SU-DHL-6 (cell line): ENCODE measurements around the gene SLC35F1.

Experiments
- H2AFZ ChIP-seq: fragments of 200-600 bp; sonication (generic); 2 replicates; pipeline ENCODE4 v1.6.1; 2014; ENCODE audit warnings: low read depth, mild to moderate bottlenecking, moderate library complexity, mixed read lengths, antibody characterized with exemption, low read length; ENCODE audit not compliant: severe bottlenecking
- H3F3A ChIP-seq: fragments of 200-600 bp; shearing (Covaris generic); 2 replicates; pipeline ENCODE4 v1.6.0; 2016; ENCODE audit warnings: antibody characterized with exemption, mild to moderate bottlenecking; ENCODE audit not compliant: insufficient read depth
- H3K27ac ChIP-seq: fragments of 200-600 bp; sonication (generic); 2 replicates; pipeline ENCODE4 v1.5.1; 2016; ENCODE audit warnings: low read depth, mild to moderate bottlenecking, low read length, moderate library complexity, mixed read lengths
- H3K27me3 ChIP-seq: fragments of 200-600 bp; sonication (generic), shearing (Covaris generic); 2 replicates; pipeline ENCODE4 v1.6.0; 2014; ENCODE audit warnings: mild to moderate bottlenecking, low read length
- H3K36me3 ChIP-seq: fragments of 200-600 bp; sonication (generic); 2 replicates; pipeline ENCODE4 v1.6.1; 2014; ENCODE audit warnings: mild to moderate bottlenecking, low read length, mixed read lengths
- H3K4me2 ChIP-seq: fragments of 300-600, 200-600 bp; shearing (Covaris generic), sonication (generic); 2 replicates; pipeline ENCODE4 v1.6.0; 2014; ENCODE audit warnings: low read length, low read depth, mild to moderate bottlenecking; ENCODE audit not compliant: poor library complexity, severe bottlenecking
- H3K4me3 ChIP-seq: fragments of 200-600 bp; sonication (generic); 2 replicates; pipeline ENCODE4 v1.5.1; 2014; ENCODE audit warnings: antibody characterized with exemption, low read length, mild to moderate bottlenecking, mixed read lengths; ENCODE audit not compliant: insufficient read depth, poor library complexity, severe bottlenecking
- H3K79me2 ChIP-seq: fragments of 200-600 bp; sonication (generic); 2 replicates; pipeline ENCODE4 v1.6.1; 2014; ENCODE audit warnings: mild to moderate bottlenecking, low read length, moderate library complexity; ENCODE audit not compliant: insufficient read depth
- H3K9ac ChIP-seq: fragments of 200-600 bp; sonication (generic); 2 replicates; pipeline ENCODE4 v1.7.0; 2014; ENCODE audit warnings: mild to moderate bottlenecking, low read length
- H3K9me2 ChIP-seq: fragments of 200-600 bp; sonication (generic); replicated peaks from 2 replicates; pipeline ENCODE4 v1.6.1; 2014; ENCODE audit warnings: low read length; ENCODE audit not compliant: insufficient read depth
- H3K9me3 ChIP-seq: fragments of 200-600 bp; sonication (generic); 2 replicates; pipeline ENCODE4 v1.6.1; 2014; ENCODE audit warnings: low read length, mixed read lengths; ENCODE audit not compliant: insufficient read depth
- H4K20me1 ChIP-seq: fragments of 200-600 bp; sonication (generic); 2 replicates; pipeline ENCODE4 v1.6.1; 2014; ENCODE audit warnings: low read depth, mild to moderate bottlenecking, antibody characterized with exemption, low read length, moderate library complexity, mixed read lengths
- EZH2phosphoT487 ChIP-seq: fragments of 200-600 bp; sonication (generic), shearing (Covaris generic); conservative IDR thresholded peaks from 2 replicates; pipeline ENCODE4 v1.6.1; 2018; ENCODE audit warnings: mild to moderate bottlenecking, antibody characterized with exemption, low read length, moderate library complexity, mixed read lengths
- TF ChIP-seq, protein P1 (sequence below): fragments of 200-600 bp; sonication (generic); IDR thresholded peaks from one replicate; pipeline ENCODE4 v1.5.1; 2017; ENCODE audit warnings: antibody characterized with exemption, mild to moderate bottlenecking, low read length, moderate library complexity; ENCODE audit not compliant: insufficient read depth, poor library complexity, severe bottlenecking

Gene SLC35F1

DNA sequence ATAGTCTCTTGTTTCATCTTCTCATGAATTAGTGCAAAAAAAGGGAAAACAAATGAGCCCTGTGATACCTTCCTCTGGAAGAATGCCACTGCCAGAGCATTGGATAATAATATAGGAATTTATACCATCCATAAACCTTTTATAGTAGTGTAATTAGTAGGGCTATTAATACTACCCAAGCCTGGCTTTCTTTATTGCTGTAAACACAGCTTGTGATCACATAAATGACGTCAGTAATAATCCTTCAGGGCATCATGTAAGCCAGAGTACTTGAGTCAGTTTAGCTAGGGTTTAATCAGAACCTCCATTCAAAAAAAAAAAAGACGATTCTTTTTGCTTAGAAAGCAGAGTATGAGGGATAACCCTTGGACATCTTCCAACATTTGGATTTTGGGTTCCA lies 264.8 kb downstream of the SLC35F1 start:
- H2AFZ ChIP-seq = no peak overlapping the region
- no peaks in the 10 kb centered on the region for H3K27me3 ChIP-seq
- no peaks in the 10 kb centered on the region for H4K20me1 ChIP-seq
- TF ChIP-seq, protein P1, sequence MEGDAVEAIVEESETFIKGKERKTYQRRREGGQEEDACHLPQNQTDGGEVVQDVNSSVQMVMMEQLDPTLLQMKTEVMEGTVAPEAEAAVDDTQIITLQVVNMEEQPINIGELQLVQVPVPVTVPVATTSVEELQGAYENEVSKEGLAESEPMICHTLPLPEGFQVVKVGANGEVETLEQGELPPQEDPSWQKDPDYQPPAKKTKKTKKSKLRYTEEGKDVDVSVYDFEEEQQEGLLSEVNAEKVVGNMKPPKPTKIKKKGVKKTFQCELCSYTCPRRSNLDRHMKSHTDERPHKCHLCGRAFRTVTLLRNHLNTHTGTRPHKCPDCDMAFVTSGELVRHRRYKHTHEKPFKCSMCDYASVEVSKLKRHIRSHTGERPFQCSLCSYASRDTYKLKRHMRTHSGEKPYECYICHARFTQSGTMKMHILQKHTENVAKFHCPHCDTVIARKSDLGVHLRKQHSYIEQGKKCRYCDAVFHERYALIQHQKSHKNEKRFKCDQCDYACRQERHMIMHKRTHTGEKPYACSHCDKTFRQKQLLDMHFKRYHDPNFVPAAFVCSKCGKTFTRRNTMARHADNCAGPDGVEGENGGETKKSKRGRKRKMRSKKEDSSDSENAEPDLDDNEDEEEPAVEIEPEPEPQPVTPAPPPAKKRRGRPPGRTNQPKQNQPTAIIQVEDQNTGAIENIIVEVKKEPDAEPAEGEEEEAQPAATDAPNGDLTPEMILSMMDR = no peak
- no peak for TF ChIP-seq EZH2phosphoT487
- no peaks in the 10 kb centered on the region for H3K9me2 ChIP-seq
- H3K4me3 ChIP-seq = no peak overlapping the region
- H3K9me3 ChIP-seq = no peaks in the 10 kb centered on the region
- no peak overlapping the region for H3K4me2 ChIP-seq
- H3K27ac ChIP-seq = no peak overlapping the region
- no peaks in the 10 kb centered on the region for H3F3A ChIP-seq
- H3K36me3 ChIP-seq = no peaks in the 10 kb centered on the region
- H3K79me2 ChIP-seq = no peaks in the 10 kb centered on the region
- no peak overlapping the region for H3K9ac ChIP-seq

DNA sequence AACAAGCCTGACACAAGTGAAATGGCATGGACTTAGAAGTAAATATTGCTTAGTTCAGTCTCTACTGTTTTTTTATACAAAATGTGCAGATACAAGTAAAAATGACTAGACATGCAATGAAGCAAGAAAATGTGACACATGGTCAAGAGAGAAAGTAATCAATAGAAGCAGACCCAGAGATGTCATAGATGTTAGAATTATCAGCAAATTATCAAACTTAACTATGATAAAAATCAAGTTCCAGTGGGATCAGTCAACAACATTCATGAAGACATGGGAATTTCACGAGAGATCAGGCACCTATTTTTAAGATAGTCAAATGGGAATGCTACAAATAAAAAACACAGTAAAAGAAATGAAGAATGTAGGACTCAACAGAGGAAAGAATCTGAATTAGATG lies 267.0 kb downstream of the SLC35F1 start:
- Histone ChIP-seq H3K9me3 (no peaks in the 10 kb centered on the region), H3K4me2 (no peak overlapping the region), H2AFZ (no peak overlapping the region), H3K4me3 (no peak overlapping the region), H4K20me1 (no peaks in the 10 kb centered on the region), H3K9me2 (no peaks in the 10 kb centered on the region), H3K27me3 (no peaks in the 10 kb centered on the region), H3F3A (no peaks in the 10 kb centered on the region), H3K36me3 (no peaks in the 10 kb centered on the region), H3K79me2 (no peaks in the 10 kb centered on the region), H3K27ac (no peak overlapping the region), H3K9ac (no peak overlapping the region)
- no peak for TF ChIP-seq EZH2phosphoT487
- TF ChIP-seq, protein P1 = no peak

DNA sequence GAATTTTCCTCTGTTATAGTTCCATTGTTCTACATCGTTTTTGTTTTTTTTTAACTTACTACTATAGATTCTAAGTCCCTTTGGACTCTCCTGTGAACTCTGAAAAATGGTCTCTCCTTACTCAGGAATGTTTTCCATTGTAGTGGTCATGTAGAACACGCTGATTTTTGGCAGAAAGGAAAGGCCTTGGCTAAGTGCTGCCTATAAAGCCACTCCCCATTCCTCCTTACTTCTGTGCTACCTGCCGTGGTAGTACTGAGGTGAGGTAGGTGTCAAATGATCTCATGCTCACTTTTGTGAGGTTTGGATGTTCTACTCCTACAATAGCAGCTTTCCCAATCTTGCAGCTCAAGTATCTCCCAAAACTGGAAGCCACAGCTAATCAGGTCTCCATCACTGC lies 270.7 kb downstream of the SLC35F1 start:
- no peak overlapping the region for H3K9ac ChIP-seq
- no peak overlapping the region for H3K27ac ChIP-seq
- TF ChIP-seq, protein P1 = no peak
- TF ChIP-seq EZH2phosphoT487 = no peak
- no peaks in the 10 kb centered on the region for H3F3A ChIP-seq
- H2AFZ ChIP-seq = no peak overlapping the region
- no peaks in the 10 kb centered on the region for H3K9me3 ChIP-seq
- no peaks in the 10 kb centered on the region for H3K36me3 ChIP-seq
- no peak overlapping the region for H3K4me3 ChIP-seq
- H3K27me3 ChIP-seq = no peaks in the 10 kb centered on the region
- H3K4me2 ChIP-seq = no peak overlapping the region
- no peaks in the 10 kb centered on the region for H3K79me2 ChIP-seq
- H3K9me2 ChIP-seq = no peaks in the 10 kb centered on the region
- no peaks in the 10 kb centered on the region for H4K20me1 ChIP-seq

DNA sequence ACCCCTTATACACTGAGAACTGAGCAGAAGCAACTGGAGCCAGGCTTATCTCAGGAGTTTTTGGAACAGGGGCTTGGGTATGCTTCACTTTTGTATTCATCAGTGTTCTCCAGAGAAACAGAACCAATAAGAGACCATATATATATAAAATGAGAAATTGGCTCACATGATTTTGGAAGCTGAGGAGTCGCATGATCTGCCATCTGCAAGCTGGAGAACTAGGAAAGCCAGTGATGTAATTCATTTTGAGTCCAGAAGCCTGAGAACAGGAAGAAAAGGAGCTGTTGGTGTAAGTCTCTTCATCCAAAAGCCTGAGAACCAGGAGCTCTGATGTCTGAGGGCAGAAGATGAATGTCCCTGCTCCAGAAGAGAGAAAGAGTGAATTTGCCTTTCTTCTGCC lies 272.0 kb downstream of the SLC35F1 start:
- Histone ChIP-seq H2AFZ (no peak overlapping the region), H3K27ac (no peak overlapping the region)

More for the DNA sequence above, 272.0 kb downstream of the SLC35F1 start:
- Histone ChIP-seq H3K36me3 (no peaks in the 10 kb centered on the region), H3K9me2 (no peaks in the 10 kb centered on the region), H3K9me3 (no peaks in the 10 kb centered on the region), H3K9ac (no peak overlapping the region), H3K79me2 (no peaks in the 10 kb centered on the region), H3K27me3 (no peaks in the 10 kb centered on the region), H3K4me3 (no peak overlapping the region), H4K20me1 (no peaks in the 10 kb centered on the region), H3K4me2 (no peak overlapping the region), H3F3A (no peaks in the 10 kb centered on the region)
- TF ChIP-seq, protein P1 = no peak
- no peak for TF ChIP-seq EZH2phosphoT487
